ENCODE measurements around the gene TSACC. TPM values are rescaled to one million over a fixed set of nuclear protein-coding genes. Genes with fewer than 3 reads are reported as not detected.

Gene TSACC
- total RNA-seq, 3 donors from 2014 or later (not counting 1 experiment from before 2014, with no cell fraction given) = not detected

DNA sequence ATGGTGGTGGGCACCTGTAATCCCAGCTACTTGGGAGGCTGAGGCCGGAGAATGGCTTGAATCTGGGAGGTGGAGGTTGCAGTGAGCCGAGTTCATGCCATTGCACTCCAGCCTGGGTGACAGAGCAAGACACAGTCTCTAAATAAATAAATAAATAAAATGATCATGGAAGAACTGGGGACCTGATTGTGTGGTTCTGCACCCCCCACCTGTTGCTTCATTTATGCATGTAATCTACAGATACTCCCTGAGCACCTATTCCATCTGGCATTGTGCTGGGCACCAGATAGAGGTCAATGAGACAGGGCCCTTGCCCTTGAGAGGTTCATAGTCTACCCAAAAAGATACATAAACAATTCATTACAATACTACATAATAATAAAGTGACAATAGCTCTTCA is 19.7 kb downstream of the TSACC start:
- Histone ChIP-seq H3K27ac (ENCODE audit: low read length) (no peak overlapping the region), H3K4me1 (ENCODE audit: control insufficient read depth, insufficient read depth, low read length) (peaks cover 4% of the 10 kb centered on the region), H3K4me3 (ENCODE audit: low read length) (no peak overlapping the region), H3K36me3 (ENCODE audit: control insufficient read depth, insufficient read depth, low read length) (no peaks in the 10 kb centered on the region), H3K9me3 (ENCODE audit: control insufficient read depth, insufficient read depth, low read length) (no peaks in the 10 kb centered on the region), H3K27me3 (ENCODE audit: control insufficient read depth, insufficient read depth, low read length) (peaks cover 14% of the 10 kb centered on the region)
- Mint-ChIP-seq H3K27ac (no peak overlapping the region), H3K36me3 (no peaks in the 10 kb centered on the region), H3K4me3 (no peak overlapping the region), H3K9me3 (no peaks in the 10 kb centered on the region), H3K27me3 (ENCODE audit: low read depth in 2 of 2) (peaks cover 30 to 45% of the 10 kb centered on the region in 2 donors), H3K4me1 (peaks cover 0 to 8% of the 10 kb centered on the region in 2 donors)
- TF ChIP-seq, protein P1, sequence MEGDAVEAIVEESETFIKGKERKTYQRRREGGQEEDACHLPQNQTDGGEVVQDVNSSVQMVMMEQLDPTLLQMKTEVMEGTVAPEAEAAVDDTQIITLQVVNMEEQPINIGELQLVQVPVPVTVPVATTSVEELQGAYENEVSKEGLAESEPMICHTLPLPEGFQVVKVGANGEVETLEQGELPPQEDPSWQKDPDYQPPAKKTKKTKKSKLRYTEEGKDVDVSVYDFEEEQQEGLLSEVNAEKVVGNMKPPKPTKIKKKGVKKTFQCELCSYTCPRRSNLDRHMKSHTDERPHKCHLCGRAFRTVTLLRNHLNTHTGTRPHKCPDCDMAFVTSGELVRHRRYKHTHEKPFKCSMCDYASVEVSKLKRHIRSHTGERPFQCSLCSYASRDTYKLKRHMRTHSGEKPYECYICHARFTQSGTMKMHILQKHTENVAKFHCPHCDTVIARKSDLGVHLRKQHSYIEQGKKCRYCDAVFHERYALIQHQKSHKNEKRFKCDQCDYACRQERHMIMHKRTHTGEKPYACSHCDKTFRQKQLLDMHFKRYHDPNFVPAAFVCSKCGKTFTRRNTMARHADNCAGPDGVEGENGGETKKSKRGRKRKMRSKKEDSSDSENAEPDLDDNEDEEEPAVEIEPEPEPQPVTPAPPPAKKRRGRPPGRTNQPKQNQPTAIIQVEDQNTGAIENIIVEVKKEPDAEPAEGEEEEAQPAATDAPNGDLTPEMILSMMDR (IDR thresholded peaks at IDR 0.05) = no peak
- DNase-seq = no peak
- no peak for ATAC-seq
- WGBS (ENCODE audit: insufficient coverage) = 91% methylated on average over 2 of the region's 2 CpGs
- intact Hi-C loops (cut with micrococcal nuclease) = no loop called here

GRCh38 chr1:156358641-156359040 is 20.3 kb downstream of the TSACC start:
- Histone ChIP-seq H3K4me3 (ENCODE audit: low read length) (no peak overlapping the region), H3K27ac (ENCODE audit: low read length) (no peak overlapping the region), H3K9me3 (ENCODE audit: control insufficient read depth, insufficient read depth, low read length) (no peaks in the 10 kb centered on the region), H3K27me3 (ENCODE audit: control insufficient read depth, insufficient read depth, low read length) (peaks cover 14% of the 10 kb centered on the region), H3K36me3 (ENCODE audit: control insufficient read depth, insufficient read depth, low read length) (no peaks in the 10 kb centered on the region), H3K4me1 (ENCODE audit: control insufficient read depth, insufficient read depth, low read length) (peaks cover 4% of the 10 kb centered on the region)
- 95% methylated on average over 1 of the region's 1 CpG for WGBS (ENCODE audit: insufficient coverage)
- Mint-ChIP-seq H3K4me3 (no peak overlapping the region), H3K27ac (no peak overlapping the region), H3K4me1 (peaks cover 0 to 8% of the 10 kb centered on the region in 2 donors), H3K36me3 (no peaks in the 10 kb centered on the region), H3K9me3 (no peaks in the 10 kb centered on the region), H3K27me3 (ENCODE audit: low read depth in 2 of 2) (peaks cover 30 to 45% of the 10 kb centered on the region in 2 donors)
- TF ChIP-seq, protein P1 (IDR thresholded peaks at IDR 0.05) = no peak
- DNase-seq (no peak), ATAC-seq (no peak)
- intact Hi-C loops (cut with micrococcal nuclease) = no loop called here

DNA sequence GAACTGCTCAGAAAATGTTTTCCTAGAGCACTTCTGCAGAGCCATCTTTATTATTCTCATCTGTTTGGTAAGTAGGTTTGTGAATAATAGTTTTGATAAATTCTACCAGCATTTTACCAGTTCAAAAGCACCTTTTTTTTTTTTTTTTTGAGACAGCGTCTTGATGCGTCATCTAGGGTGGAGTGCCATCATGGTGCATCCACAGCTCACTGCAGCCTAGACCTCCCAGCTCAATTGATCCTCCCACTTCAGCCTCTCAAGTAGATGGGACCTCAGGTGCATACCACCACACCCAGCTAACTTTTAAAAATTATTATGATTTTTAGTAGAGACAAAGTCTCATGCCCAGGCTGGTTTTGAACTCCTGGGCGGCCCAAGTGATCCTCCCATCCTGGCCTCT is 20.9 kb downstream of the TSACC start:
- H3K4me3 Mint-ChIP-seq = no peak overlapping the region
- H3K4me3 ChIP-seq (ENCODE audit: low read length) = no peak overlapping the region

More for the DNA sequence above, 20.9 kb downstream of the TSACC start:
- 96% methylated on average over 3 of the region's 3 CpGs for WGBS (ENCODE audit: insufficient coverage)
- Histone ChIP-seq H3K36me3 (ENCODE audit: control insufficient read depth, insufficient read depth, low read length) (no peaks in the 10 kb centered on the region), H3K27me3 (ENCODE audit: control insufficient read depth, insufficient read depth, low read length) (peaks cover 14% of the 10 kb centered on the region), H3K4me1 (ENCODE audit: control insufficient read depth, insufficient read depth, low read length) (peaks cover 4% of the 10 kb centered on the region), H3K9me3 (ENCODE audit: control insufficient read depth, insufficient read depth, low read length) (no peaks in the 10 kb centered on the region), H3K27ac (ENCODE audit: low read length) (no peak overlapping the region)
- H3K27me3 Mint-ChIP-seq (ENCODE audit: low read depth in 2 of 2) = peaks cover 32 to 45% of the 10 kb centered on the region in 2 donors
- ATAC-seq (no peak), DNase-seq (no peak)
- H3K27ac Mint-ChIP-seq = no peak overlapping the region
- peaks cover 0 to 8% of the 10 kb centered on the region in 2 donors for H3K4me1 Mint-ChIP-seq
- TF ChIP-seq, protein P1 (IDR thresholded peaks at IDR 0.05) = no peak
- H3K36me3 Mint-ChIP-seq = no peaks in the 10 kb centered on the region
- H3K9me3 Mint-ChIP-seq = no peaks in the 10 kb centered on the region
- intact Hi-C loops (cut with micrococcal nuclease) = no loop called here

Measured in natural killer cell (primary cell).